Neural cell (in vitro differentiated cells): ENCODE data around the gene LYG1.

ENCODE experiments used
- CTCF ChIP-seq: fragments of 450-650 bp; IDR thresholded peaks from 2 replicates; pipeline ENCODE4 v1.5.1; 2014; ENCODE audit warnings: antibody characterized with exemption, mild to moderate bottlenecking, moderate library complexity; ENCODE audit not compliant: poor library complexity, severe bottlenecking
- EP300 ChIP-seq: fragments of 450-650 bp; conservative IDR thresholded peaks from 2 replicates; pipeline ENCODE4 v1.6.1; 2014; ENCODE audit warnings: antibody characterized with exemption, mild to moderate bottlenecking, moderate library complexity; ENCODE audit not compliant: poor library complexity, severe bottlenecking
- EZH2 ChIP-seq: fragments of 200-600, 300-800 bp; shearing (Covaris generic), sonication (generic); IDR thresholded peaks from 2 replicates; pipeline ENCODE4 v1.6.1; 2014; ENCODE audit warnings: antibody characterized with exemption, low read length, borderline replicate concordance, mild to moderate bottlenecking; ENCODE audit not compliant: insufficient read depth, poor library complexity, severe bottlenecking
- MXI1 ChIP-seq: fragments of 450-650 bp; conservative IDR thresholded peaks from 2 replicates; pipeline ENCODE4 v1.6.1; 2014; ENCODE audit warnings: antibody characterized with exemption, mild to moderate bottlenecking; ENCODE audit not compliant: poor library complexity, severe bottlenecking
- POLR2AphosphoS5 ChIP-seq: IDR thresholded peaks from 2 replicates; pipeline ENCODE4 v1.6.1; 2012
- RAD21 ChIP-seq: fragments of 450-650 bp; conservative IDR thresholded peaks from 2 replicates; pipeline ENCODE4 v1.6.1; 2014; ENCODE audit warnings: antibody characterized with exemption, mild to moderate bottlenecking, moderate library complexity
- REST ChIP-seq: IDR thresholded peaks from 2 replicates; pipeline ENCODE4 v1.6.1; 2012; ENCODE audit warnings: borderline replicate concordance
- SMC3 ChIP-seq: fragments of 450-650 bp; conservative IDR thresholded peaks from 2 replicates; pipeline ENCODE4 v1.6.1; 2014; ENCODE audit warnings: antibody characterized with exemption, mild to moderate bottlenecking, moderate library complexity; ENCODE audit not compliant: poor library complexity
- TAF1 ChIP-seq: IDR thresholded peaks from 2 replicates; pipeline ENCODE4 v1.6.1; 2012; ENCODE audit warnings: low read depth

GRCh38 chr2:99240431-99240830 lies 60.6 kb downstream of the LYG1 start:
- TF ChIP-seq EP300: no peak
- TF ChIP-seq CTCF: no peak
- no peak for TF ChIP-seq EZH2
- TF ChIP-seq POLR2AphosphoS5: no peak
- no peak for TF ChIP-seq SMC3
- TF ChIP-seq REST: no peak
- no peak for TF ChIP-seq TAF1
- no peak for TF ChIP-seq RAD21
- no peak for TF ChIP-seq MXI1
